ENCODE measurements around the gene CAPNS1.

CAPNS1 gene

DNA sequence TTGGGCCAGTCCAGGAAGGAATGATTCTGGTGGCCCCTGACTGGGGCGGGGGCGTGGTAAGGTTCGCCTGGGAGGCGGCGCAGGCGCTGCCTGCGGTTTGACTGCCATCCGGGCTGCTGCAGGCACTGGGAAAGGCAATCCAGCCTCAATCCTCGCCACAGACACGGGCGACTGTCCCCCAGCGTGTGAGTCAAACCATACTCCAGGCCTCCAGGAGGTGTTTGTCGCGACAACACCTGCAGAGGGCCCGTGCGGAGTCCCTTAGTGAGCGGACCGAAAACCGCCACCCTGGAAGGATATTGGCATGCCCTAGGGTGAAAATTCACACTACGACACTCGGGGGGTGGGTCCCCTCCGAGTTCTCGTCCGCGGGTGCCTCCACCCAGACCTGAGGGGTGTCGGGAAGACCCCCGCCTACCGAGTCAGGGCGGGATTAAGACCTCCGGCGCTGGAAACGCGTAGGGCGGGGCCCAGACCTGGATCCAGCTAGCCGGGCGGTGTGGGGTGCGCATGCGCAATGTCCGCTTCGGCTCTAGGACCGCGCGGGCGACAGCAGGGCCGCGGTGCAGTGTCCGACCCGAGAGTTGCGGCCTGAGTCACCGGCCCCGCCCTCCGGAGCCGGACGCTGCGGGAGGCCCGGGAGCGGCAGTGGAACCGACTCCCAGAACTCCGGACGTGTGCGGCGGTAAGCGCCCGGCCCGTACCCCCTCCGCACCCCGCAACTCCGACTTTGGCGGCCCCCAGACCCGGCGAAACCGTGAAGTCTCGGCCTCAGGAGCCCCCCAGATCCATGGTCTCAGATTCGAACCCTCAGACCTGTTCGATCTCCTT, at the start of gene CAPNS1:
CAPNS1 (plus strand) TSS at position 594 of the 831 bp plus-strand sequence. CDS start 946 bp downstream, outside the sequence.
- peak; percentile 99 for DNase-seq

DNA sequence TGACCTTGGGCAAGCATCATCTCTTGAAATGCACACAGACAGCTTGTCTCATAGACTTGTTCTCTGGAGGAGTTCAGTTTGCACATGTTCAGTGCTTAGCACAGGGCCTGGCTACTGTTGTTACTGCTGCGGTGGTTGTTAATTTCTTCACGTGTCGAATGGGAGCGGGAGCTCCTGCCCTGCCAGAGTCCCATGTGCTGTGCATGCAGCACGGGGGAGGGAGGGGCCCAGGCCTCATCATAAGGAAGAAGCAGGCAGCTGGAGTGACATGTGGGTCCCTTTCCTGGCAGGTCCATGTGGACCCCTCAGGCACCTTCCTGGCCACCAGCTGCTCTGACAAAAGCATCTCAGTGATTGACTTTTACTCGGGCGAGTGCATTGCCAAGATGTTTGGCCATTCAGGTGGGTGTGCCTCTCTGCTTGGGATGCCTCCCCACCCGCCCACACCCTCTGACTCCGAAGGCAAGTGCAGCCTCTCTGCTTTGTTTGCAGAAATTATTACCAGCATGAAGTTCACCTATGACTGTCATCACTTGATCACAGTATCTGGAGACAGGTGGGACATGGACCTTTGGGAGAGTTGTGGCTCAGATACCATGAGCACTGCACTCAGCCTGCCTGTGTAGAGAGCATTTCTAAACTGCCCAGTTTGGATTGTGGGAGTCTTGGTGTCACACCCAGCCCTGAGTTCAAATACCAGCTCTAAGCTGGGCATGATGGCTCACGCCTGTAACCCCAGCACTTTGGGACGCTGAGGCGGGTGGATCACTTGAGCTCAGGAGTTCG, 48.8 kb upstream of the CAPNS1 start:
- DNase-seq = no peak

DNA sequence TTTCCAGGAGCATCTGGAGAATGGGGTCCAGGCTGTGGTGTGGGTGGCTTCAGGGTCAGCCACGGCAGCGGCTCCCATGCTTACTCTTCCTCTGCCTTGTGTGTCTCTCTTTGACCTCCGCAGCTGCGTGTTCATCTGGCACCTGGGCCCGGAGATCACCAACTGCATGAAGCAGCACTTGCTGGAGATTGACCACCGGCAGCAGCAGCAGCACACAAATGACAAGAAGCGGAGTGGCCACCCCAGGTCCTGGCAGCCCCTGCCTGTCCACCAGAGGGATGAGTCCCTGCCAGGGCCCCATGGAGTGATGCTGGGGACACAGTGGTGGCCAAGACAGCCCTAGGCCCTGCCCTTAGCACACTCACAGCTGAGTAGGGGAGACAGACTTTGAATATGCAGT, 47.3 kb upstream of the CAPNS1 start:
- DNase-seq = no peak

DNA sequence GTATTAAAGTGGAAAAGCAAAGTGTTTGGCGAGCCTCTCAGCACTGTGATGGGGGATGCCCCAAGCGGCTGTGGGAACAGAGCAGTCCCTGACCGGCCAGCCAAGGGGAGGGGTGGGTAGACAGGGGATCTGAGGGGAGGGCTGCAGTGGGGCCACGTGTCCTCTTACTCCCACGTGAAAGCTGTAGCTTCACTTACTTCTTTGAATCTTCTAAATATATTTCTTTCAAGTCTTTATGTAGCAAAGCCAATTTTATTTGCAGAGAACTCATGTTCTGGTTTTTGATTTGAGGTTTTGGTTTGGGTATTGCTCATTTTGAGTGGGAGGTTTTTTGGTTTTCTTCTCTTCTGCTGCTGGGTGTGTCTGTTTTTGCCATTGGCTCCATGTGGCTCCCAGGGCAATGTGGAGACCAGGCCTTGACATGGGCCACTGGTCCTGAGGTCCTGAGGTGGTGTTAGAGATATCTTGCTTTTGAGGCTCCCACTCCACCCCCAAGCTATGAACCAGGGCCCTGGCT, 46.7 kb upstream of the CAPNS1 start:
- no peak for DNase-seq

DNA sequence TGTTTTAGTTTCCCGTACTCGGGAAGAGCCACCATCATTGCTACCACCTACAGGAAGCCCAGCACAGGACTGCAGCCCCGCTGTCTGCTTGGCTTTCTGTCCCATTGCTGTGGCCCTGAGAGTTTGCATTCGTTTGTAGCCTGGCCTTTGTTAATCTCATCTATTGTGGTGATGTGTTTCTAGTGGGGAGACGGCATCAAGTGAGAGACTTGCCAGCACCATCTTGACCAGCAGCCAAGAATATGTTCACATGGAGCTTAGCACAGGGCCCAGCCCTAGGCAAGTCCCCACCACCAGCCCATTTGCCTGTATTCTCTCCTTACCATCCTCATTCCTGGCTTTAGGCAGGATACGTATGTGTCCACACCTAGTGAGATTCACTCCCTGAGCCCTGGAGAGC, 46.2 kb upstream of the CAPNS1 start:
- DNase-seq = no peak

DNA sequence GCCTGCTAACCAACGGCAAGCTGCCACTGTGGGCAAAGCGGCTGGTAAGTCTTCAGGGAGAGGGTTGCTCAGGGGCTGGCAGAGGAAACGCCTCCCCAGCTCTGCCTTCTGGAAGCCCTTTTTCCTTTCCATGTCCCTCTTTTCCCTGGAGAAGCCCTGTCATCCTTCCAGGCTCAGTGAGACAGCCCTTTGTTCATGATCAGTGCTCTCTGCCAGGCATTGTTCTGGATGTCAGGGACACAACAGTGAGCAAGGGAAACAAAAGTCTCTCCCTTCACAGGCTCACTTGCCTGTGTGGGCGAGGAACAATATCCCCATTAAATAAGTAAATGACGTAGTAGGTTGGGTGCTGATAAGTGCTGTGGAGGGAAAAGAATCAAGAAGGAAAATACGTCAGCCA, 42.8 kb upstream of the CAPNS1 start:
- DNase-seq = no peak

DNA sequence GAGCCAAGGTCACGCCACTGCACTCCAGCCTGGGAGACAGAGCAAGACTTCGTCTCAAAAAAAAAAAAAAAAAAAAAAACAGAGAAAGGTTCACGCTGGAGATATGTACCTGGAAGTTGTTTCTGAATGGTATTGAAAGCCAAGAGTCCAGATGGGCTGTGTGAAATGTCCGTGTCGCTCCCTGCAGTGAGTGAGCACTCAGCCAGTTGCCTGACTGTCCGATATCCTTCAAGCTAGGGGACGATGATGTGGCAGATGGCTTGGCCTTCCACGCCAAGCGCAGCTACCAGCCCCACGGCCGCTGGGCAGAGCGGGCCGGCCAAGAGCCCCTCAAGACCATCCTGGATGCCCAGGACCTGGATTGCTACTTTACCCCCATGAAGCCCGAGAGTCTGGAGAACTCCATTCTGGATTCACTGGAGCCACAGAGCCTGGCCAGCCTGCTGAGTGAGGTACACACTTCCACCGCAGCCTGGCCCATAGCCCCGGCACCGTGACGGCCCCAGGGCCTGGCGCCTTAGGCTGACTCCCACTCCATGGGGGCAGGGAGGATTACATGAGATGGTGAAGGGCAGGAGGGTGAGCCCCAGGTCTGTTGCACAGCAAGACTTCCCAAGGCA, 40.6 kb upstream of the CAPNS1 start:
- DNase-seq = no peak

DNA sequence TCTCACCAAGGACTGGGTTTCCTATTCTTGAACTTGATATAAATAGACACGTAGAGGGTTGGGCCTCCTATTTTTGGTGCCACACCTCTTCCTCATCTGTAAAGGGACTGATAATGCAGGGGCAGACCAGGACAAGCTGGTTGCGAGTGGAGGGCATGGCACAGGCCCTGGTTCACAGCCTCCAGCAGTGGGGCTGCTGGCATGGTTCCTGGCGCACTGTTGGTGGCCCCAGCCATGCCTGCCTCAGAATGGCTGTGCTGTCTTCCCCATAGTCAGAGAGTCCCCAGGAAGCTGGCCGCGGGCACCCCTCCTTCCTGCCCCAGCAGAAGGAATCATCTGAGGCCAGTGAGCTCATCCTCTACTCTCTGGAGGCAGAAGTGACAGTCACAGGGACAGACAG, 39.4 kb upstream of the CAPNS1 start:
- DNase-seq = no peak

DNA sequence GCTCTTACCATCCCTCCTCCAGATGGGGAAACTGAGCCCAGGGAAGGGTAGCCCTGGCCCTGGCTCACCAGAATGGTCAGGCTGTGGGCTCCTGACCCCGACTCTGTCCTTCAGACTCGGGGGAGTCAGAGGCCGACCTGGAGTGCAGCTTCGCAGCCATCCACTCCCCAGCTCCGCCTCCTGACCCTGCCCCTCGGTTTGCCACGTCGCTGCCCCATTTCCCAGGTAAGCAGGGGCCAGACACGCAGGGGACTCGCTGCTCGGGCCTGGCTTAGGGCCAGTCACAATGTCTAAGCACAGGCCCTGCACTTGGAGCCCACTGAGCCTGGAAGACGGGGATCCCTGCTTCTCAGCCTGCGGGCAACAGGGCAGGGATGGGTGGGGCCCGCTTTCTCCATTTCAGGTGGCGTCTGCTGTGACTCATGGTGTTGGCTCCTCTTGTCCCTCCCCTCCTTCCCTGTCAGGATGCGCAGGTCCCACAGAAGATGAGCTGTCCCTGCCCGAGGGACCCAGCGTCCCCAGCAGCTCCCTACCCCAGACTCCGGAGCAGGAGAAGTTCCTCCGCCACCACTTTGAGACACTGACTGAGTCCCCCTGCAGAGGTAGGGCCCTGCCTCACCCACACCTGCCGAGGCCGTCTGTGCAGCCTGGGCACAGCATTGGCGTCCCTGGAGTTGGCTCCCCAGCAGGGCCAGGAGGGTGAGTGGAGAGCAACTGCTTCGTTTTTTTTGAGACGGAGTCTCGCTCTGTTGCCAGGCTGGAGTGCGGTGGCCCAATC, 38.1 kb upstream of the CAPNS1 start:
- DNase-seq = no peak

DNA sequence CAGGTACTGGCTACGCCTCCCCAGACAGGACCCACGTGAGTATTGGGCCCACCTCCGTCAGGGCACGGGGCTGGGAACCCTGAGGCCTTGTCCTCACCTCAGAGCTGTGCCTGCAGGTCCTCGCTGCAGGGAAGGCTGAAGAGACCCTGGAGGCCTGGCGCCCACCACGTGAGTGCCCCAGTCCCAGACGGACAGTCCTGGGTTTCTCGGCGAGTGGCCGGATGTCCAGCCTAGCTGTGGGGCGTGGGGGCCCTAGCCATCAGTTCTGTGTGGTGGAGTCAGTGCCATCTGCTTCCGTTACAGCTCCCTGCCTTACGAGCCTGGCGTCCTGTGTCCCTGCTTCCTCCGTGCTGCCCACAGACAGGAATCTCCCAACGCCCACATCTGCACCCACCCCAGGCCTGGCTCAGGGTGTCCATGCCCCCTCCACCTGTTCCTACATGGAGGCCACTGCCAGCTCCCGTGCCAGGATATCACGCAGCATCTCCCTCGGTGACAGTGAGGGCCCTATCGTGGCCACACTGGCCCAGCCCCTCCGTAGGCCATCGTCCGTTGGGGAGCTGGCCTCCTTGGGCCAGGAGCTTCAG, 36.7 kb upstream of the CAPNS1 start:
- DNase-seq = no peak

DNA sequence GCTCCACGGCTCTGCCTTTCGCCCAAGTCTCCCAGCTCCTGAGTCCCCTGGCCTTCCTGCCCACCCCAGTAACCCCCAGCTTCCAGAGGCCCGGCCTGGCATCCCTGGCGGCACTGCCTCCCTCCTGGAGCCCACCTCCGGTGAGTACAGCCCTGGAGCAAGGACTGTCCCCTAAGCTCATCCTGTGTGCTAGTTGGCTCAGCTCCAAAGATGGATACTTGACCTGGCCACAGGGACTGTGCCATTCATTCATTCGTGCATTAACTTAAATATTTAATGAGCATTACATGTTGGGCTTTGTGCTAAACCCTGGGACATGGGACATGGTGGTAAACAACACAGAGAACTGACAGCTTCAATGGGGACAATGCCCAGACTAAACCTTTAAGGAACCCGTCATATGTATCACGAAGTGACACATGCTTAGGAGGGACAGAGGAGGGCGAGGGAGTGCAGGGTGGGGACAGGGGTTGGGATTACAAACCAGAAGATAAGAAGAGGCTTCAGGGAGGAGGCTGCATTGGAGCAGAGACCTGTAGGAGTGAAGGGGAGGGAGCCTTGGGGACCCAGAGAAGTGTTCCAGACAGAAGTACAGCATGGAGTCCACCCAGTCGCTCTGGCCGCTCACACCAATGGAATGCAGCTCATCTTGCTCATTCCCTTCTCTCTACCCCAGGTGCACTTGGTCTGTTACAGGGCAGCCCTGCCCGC, 35.9 kb upstream of the CAPNS1 start:
- peak; percentile 58 for DNase-seq

DNA sequence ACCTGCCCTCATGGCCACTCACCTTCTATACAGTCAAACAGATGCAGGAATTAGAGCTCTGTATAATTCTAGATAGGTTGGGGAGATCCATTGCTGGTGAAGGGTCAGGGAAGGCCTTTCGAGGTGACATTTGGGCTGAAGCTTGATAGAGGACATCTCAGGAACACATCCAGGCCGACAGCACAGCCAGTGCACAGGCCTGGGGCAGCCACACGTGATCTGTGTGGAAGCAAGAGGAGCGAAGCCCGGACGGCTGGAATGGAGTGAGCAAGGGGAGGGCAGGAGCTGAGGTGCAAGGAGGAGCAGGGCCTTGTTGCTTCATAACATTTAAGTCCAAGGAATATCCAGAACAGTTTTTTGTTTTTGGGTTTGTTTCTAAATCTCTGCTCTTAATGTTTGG, 33.4 kb upstream of the CAPNS1 start:
- no peak for DNase-seq

DNA sequence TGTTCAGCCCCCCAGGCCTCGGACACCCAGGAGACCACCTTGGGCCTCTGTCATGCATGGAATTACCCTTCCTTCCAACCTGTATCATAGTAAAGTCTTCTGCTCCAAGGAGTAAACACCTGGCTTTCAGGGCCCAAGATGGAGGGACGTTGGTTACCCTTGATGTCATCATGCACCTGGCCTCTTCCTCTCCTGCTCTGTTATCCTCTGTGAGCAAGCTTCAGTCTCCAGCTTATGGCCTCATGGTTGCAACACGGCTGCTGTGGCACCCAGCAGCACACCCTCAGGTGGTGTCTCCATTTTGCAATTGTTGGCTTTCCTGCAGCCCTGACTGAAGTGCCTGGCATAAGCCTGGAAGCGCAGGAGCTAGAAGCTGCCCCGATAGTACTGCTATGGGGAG, 32.9 kb upstream of the CAPNS1 start:
- no peak for DNase-seq

DNA sequence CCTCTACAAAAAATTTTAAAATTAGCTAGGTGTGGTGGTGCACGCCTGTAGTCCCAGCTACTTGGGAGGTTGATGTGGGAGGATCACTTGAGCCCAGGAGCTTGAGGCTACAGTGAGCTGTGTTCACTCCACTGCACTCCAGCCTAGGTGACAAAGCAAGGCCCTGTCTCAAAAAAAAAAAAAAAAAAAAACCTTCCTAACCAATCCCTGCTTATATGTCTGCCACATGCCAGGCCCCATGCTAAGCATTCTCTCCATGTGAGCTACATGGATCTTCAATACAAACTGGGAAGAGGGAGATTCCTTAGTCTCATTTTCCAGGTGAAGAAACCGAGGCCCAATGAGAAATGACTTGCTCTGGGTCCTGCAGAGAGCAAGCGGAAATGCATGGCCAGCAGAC, 31.2 kb upstream of the CAPNS1 start:
- no peak for DNase-seq

DNA sequence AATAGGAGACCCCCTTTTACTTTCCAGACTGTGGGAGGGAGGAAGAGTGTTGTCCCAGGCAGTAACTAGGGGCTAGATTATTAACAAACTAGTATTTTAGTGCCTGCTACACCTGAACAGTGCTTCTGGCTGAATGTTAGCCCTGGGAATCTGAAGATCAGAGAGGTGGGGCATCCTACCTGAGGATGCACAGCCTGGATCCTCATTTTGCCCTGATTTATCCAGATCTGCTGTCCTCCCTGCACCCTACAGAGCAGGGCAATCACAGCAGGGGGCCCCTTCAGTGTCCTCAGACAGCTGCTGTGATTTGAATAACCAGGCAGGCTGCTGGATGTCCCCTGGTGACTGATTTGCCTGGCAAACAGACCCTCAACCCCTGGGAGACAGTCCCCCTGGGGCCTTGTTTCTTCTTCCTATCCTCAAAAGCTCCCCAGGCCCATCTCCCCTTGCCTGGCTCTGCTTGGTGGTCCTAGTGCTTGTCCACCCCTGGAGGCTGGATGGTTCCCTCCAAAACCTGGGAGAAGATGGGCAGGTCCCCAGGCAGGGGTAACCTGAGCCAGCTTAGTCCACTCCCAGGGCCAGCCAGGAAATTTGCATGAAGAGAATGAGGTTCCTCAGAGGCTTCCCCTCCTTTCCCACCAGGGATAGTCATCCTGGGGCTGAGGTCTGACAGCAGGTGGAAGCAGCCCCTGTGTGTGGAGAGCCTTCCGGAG, 29.2 kb upstream of the CAPNS1 start, which contains the start of gene OVOL3:
OVOL3 (plus strand) TSS at position 657 of the 713 bp plus-strand sequence. CDS start 60 bp downstream, outside the sequence.
- no peak for DNase-seq

DNA sequence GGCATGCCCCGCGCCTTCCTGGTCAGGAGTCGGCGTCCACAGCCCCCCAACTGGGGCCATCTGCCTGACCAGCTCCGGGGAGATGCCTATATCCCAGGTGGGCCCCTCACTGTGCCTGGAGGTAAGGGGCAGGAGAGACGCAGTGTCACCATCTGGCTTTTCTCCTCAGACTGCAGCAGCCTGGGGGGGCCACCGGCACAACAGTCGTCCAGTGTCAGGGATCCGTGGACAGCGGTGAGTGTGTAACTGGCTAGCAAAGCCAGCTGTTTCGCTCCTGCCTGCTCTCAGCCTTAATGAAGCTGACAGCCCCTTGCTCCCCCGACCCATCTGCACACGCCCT, 28.7 kb upstream of the CAPNS1 start:
- DNase-seq = no peak

DNA sequence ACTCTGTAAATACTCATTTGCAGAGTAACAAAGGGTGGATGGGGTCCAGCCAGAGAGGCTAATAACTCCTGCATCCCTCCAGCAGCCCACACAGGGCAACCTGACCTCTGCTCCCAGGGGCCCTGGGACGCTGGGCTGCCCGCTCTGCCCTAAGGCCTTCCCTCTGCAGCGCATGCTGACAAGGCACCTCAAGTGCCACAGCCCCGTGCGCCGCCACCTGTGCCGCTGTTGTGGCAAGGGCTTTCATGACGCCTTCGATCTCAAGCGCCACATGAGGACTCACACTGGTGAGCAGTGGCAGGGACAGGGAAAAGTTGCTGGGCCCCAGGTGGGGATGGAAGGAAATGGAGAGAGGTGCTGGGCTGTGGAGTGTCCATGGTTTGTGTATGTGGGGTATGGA, 27.2 kb upstream of the CAPNS1 start:
- DNase-seq = no peak

DNA sequence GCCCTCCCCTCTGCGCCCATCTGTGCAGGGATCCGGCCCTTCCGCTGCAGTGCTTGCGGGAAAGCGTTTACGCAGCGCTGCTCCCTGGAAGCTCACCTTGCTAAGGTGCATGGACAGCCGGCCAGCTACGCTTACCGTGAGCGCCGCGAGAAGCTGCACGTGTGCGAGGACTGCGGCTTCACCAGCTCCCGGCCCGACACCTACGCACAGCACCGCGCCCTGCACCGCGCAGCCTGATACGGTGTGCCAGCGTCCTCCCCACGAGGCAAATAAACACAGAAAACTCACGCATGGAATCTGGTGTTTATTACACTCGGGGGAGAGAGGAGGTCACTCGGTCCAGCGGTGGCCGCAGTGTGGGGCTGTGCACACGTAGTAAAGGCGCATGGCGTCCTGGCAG, 26.4 kb upstream of the CAPNS1 start:
- no peak for DNase-seq

DNA sequence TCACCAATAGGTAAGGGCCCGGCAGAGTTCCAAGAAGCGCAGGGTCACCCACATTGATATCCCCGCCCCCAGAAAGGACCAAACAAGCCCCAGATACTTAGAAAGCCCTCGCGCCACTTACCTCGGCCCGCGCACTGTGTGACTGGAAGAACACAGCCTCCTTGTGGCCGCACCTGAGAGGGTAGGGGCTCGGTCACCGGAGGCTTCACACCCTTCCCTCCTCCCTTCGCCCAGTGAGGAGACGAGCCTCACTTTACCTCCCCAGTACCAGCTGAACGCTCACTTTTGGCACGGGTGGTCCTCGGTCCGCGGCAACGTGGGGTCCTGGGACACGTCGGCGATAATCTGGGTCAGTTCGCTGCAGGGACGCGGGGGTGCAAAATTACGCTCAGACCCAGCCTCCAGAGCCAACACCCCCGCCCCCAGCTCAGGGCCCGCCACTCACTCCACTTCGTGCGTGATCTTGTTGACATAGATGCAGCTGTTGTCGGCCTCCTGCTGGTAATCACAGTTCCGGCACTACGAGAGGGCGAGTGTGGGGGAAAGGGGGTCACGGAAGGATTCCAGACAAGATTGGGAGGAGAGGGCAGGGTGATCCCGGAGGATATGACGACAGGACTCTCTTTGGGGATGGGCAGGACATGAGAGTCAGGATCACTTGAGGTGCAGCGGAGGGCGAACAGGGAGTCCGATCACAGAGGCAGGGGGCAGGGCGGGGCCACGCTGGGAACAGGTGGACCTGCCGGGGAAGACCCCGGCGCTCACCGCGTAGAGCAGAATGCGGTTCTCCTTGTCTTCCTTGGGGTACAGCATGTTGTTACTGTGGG, 25.8 kb upstream of the CAPNS1 start:
- peak; percentile 47 for DNase-seq

Measured in 8988T (cell line).